Transverse colon (tissue), 4 donors: ENCODE measurements around the gene KCNH1.
"Not testable (repeated sequence)": the region's sequence is repeated elsewhere in the genome, so short reads cannot be mapped to it uniquely, and the experiment has no call there.

Experiments
- EP300 ChIP-seq: sonication (generic); formaldehyde crosslinking; IDR thresholded peaks from one replicate; pipeline ENCODE4 v1.6.1; 2017; ENCODE audit warnings: antibody characterized with exemption, low read depth
- POLR2A ChIP-seq: fragments of 450-650 bp; IDR thresholded peaks from one replicate; pipeline ENCODE4 v1.6.1; 2016; ENCODE audit warnings: antibody characterized with exemption, mild to moderate bottlenecking, moderate library complexity
- POLR2AphosphoS5 ChIP-seq, 3 donors: sonication (generic); formaldehyde crosslinking; IDR thresholded peaks; one replicate each; pipeline ENCODE4 v1.6.1; 2016; ENCODE audit warnings: antibody characterized with exemption in 3 of 3
- TF ChIP-seq, protein P1 (sequence below), 5 experiments: fragments of 200-600 bp in 3 of 5; fragments of 450-650 bp in 2 of 5; sonication (generic) in 3 of 5; IDR thresholded peaks; 1 replicate in 2 of 5; 2 replicates in 3 of 5; pipeline ENCODE4 v1.5.1; 2016 to 2017; ENCODE audit warnings: antibody characterized with exemption in 5 of 5, inconsistent platforms in 3 of 5, mild to moderate bottlenecking in 2 of 5, moderate library complexity in 1 of 5

DNA sequence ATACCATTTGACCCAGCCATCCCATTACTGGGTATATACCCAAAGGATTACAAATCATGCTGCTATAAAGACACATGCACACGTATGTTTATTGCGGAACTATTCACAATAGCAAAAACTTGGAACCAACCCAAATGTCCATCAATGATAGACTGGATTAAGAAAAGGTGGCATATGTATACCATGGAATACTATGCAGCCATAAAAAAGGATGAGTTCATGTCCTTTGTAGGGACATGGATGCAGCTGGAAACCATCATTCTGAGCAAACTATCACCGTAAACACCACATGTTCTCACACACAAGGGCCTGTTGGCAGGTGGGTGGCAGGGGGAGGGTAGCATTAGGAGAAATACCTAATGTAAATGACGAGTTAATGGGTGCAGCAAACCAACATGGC lies 472.4 kb downstream of the KCNH1 start:
- TF ChIP-seq POLR2AphosphoS5 (IDR thresholded peaks at IDR 0.05); POLR2A; EP300: not testable (repeated sequence)
- TF ChIP-seq, protein P1, sequence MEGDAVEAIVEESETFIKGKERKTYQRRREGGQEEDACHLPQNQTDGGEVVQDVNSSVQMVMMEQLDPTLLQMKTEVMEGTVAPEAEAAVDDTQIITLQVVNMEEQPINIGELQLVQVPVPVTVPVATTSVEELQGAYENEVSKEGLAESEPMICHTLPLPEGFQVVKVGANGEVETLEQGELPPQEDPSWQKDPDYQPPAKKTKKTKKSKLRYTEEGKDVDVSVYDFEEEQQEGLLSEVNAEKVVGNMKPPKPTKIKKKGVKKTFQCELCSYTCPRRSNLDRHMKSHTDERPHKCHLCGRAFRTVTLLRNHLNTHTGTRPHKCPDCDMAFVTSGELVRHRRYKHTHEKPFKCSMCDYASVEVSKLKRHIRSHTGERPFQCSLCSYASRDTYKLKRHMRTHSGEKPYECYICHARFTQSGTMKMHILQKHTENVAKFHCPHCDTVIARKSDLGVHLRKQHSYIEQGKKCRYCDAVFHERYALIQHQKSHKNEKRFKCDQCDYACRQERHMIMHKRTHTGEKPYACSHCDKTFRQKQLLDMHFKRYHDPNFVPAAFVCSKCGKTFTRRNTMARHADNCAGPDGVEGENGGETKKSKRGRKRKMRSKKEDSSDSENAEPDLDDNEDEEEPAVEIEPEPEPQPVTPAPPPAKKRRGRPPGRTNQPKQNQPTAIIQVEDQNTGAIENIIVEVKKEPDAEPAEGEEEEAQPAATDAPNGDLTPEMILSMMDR (IDR thresholded peaks at IDR 0.05) = not testable (repeated sequence)
